GM12878 (cell line): Measurements from ENCODE around the gene C9orf50. TPM values are rescaled to one million over a fixed set of nuclear protein-coding genes. Genes with fewer than 3 reads are reported as not detected.

Source experiments
- SKIL ChIP-seq: fragments of 450-650 bp; IDR thresholded peaks from 2 replicates; pipeline ENCODE4 v1.6.1; 2017; ENCODE audit warnings: mild to moderate bottlenecking, low read depth, inconsistent platforms; ENCODE audit not compliant: poor library complexity, severe bottlenecking
- YBX1 ChIP-seq: fragments of 450-650 bp; IDR thresholded peaks from 2 replicates; pipeline ENCODE4 v1.6.1; 2016; ENCODE audit warnings: antibody characterized with exemption
- polyA plus RNA-seq, 11 experiments: library from polyadenylated mRNA; depleted of rRNA in 4 of 11; unstranded in 6 of 11; stranded (reverse) in 5 of 11; fragments of >200 nt; fragmentation: Nextera tagmentation in 4 of 11; fragmentation: Illumina TruSeq in 1 of 11; extraction: Ambion mirVana in 4 of 11; extraction: Trizol in 1 of 11; gene quantifications; 1 replicate in 1 of 11; 2 replicates in 10 of 11; pipeline versions ENCODE4 v1.2.1 to v1.2.3, GENCODE V29; 2011 to 2016; ENCODE audit warnings: inconsistent platforms in 2 of 11, missing spikeins in 2 of 11, low read depth in 1 of 11
- total RNA-seq, 4 experiments: library from RNA; depleted of rRNA in 3 of 4; stranded (reverse); fragments of >200 nt in 3 of 4; fragmentation: Illumina TruSeq in 1 of 4; extraction: Trizol in 1 of 4; gene quantifications; 2 replicates each; pipeline versions ENCODE4 v1.2.1 to v1.2.3, GENCODE V29; 2013 to 2021
- TF ChIP-seq, protein P1 (sequence below): fragments of 450-650 bp; formaldehyde crosslinking; IDR thresholded peaks from 2 replicates; pipeline ENCODE4 v1.4.0; 2020; ENCODE audit warnings: mild to moderate bottlenecking, moderate library complexity

The C9orf50 gene
- total and polyA plus RNA-seq, 10 of the 15 experiments (the other 5 are each of a cell fraction or from before 2014, with no cell fraction given): not detected

GRCh38 chr9:129640871-129641749, 20.2 kb upstream of the C9orf50 start (continued):
- no peak for TF ChIP-seq SKIL
- no peak for TF ChIP-seq YBX1
- TF ChIP-seq, protein P1, sequence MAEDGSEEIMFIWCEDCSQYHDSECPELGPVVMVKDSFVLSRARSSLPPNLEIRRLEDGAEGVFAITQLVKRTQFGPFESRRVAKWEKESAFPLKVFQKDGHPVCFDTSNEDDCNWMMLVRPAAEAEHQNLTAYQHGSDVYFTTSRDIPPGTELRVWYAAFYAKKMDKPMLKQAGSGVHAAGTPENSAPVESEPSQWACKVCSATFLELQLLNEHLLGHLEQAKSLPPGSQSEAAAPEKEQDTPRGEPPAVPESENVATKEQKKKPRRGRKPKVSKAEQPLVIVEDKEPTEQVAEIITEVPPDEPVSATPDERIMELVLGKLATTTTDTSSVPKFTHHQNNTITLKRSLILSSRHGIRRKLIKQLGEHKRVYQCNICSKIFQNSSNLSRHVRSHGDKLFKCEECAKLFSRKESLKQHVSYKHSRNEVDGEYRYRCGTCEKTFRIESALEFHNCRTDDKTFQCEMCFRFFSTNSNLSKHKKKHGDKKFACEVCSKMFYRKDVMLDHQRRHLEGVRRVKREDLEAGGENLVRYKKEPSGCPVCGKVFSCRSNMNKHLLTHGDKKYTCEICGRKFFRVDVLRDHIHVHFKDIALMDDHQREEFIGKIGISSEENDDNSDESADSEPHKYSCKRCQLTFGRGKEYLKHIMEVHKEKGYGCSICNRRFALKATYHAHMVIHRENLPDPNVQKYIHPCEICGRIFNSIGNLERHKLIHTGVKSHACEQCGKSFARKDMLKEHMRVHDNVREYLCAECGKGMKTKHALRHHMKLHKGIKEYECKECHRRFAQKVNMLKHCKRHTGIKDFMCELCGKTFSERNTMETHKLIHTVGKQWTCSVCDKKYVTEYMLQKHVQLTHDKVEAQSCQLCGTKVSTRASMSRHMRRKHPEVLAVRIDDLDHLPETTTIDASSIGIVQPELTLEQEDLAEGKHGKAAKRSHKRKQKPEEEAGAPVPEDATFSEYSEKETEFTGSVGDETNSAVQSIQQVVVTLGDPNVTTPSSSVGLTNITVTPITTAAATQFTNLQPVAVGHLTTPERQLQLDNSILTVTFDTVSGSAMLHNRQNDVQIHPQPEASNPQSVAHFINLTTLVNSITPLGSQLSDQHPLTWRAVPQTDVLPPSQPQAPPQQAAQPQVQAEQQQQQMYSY: no peak
- TF ChIP-seq, all 136 proteins: peak for 0
